H7 (cell line): ENCODE measurements around the gene RAB20. TPM values are rescaled to one million over a fixed set of nuclear protein-coding genes. Genes with fewer than 3 reads are reported as not detected.
"Not testable (repeated sequence)": the region's sequence is repeated elsewhere in the genome, so short reads cannot be mapped to it uniquely, and the experiment has no call there.

ENCODE experiments used
- DNase-seq: peaks from one replicate; pipeline ENCODE4 v3.0.0; 2012
- H3K27me3 ChIP-seq: 2 replicates; pipeline ENCODE4 v1.6.0; 2011; ENCODE audit warnings: mild to moderate bottlenecking, low read length; ENCODE audit not compliant: control insufficient read depth, insufficient read depth
- H3K36me3 ChIP-seq: replicated peaks from 2 replicates; pipeline ENCODE4 v1.5.1; 2011; ENCODE audit warnings: low read length; ENCODE audit not compliant: control insufficient read depth, insufficient read depth
- H3K4me3 ChIP-seq: 2 replicates; pipeline ENCODE4 v1.5.1; 2011; ENCODE audit warnings: low read depth, mild to moderate bottlenecking, control low read depth, low read length, moderate library complexity; ENCODE audit not compliant: insufficient read depth
- total RNA-seq: library from RNA; depleted of rRNA; stranded (reverse); fragments of >200 nt; shearing (Covaris generic); gene quantifications from 2 replicates; pipeline ENCODE4 v1.2.3, GENCODE V29; 2014

The RAB20 gene
- total RNA-seq, 1 experiment from 2014 or later = 20.8 TPM

DNA sequence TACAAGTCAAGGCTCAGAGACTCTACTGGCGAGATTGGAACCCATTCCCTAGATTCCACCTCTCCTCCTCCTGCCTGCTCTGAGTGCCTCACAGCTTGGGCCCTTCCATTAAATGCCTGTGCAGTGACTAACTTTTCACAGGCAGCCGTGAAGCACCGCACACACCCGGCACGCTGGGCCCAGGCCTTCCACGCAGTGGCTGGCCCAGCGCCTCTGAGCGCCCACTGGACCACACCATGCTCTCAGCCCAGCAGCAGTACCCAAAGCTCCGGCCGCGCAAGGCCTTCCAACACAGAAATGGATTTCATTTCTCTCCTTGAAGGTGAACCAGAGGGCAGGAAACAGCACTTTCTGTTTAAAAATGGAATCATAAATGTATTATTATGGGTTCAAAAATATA lies 26.0 kb downstream of the RAB20 start:
- Histone ChIP-seq H3K4me3 (no peak overlapping the region), H3K27me3 (no peaks in the 10 kb centered on the region), H3K36me3 (no peaks in the 10 kb centered on the region; the same call in 1 of the 2 replicates)
- DNase-seq = no peak

DNA sequence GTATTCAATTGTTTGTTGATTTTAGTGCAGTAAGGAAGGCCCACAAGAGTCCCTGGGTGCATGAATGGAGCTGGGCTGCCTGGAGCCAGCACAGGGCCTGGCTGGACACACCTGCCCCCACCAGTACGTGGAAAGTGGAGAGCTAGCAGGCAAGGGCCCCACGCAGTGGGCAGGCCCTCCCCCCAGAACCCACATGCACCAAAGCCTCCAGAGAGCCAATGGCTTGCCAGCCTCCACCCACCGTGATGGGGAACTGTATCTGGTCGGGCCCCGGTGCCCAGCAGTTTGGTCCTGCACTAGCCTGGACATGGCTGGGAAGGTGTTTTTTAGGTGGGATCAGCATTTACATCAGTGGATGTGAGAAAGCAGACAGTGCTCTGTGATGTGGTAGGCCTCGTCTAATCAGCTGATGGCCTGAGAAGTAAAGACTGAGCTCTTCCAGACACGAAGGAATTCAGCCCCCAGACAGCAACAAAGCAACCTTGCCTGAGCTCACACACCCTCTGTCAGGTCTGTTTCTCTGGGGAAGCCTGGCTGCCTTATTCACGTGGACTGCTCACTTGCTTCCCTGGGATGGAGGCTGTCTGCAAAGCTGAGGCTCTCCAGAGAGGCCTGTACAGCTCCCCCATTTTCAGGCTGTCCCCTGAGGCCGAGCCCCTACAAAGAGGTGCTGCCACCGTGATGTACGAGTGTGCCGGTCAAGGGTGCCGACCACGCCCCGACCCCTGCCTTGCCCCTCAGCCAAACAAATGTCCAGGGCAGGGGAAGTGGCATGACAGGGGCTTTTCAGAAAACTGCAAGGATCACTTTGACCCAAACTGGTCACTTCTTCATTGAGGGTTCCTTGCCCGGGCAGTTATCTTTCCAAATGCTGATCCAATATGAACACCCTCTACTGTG lies 27.5 kb downstream of the RAB20 start:
- H3K27me3 ChIP-seq = no peaks in the 10 kb centered on the region
- no peaks in the 10 kb centered on the region; the same call in 1 of the 2 replicates for H3K36me3 ChIP-seq
- no peak overlapping the region for H3K4me3 ChIP-seq
- no peak for DNase-seq

DNA sequence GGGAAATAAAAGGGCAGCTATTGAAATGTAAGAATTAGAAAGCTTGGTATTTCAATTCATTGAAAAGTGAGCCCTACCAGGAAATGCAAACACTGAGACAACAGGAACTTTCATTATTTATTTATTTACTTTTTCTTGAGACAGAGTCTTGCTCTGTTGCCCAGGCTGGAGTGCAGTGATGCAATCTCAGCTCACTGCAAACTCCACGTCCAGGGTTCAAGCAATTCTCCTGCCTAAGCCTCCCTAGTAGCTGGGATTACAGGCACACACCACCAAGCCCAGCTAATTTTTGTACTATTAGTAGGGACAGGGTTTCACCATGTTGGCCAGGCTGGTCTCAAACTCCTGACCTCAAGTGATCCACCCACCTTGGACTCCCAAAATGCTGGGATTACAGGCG lies 29.3 kb downstream of the RAB20 start:
- not testable (repeated sequence) for H3K27me3 ChIP-seq, DNase-seq, H3K4me3 ChIP-seq, H3K36me3 ChIP-seq

DNA sequence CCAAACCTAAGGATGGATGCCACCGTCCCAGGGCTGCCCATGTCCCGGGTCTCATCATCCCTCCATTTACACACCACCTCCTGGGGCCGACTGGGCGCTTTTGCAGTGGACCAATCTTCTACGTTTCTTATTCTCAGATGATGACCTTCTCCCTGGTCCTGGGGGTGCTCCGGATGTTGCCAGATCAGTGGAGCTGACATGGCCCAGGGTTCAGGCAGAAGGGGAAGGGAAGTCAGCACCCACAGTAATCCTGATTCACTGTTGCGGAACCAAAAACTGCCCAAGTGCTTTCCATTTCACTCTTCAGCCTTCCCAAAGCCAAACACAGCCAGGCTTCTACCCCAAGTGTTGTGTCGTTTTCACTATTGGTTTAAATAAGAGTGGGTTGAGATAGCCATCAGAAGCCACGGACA lies 29.8 kb downstream of the RAB20 start:
- DNase-seq = no peak
- no peaks in the 10 kb centered on the region for H3K27me3 ChIP-seq
- H3K4me3 ChIP-seq = no peak overlapping the region
- no peaks in the 10 kb centered on the region; the same call in 1 of the 2 replicates for H3K36me3 ChIP-seq

DNA sequence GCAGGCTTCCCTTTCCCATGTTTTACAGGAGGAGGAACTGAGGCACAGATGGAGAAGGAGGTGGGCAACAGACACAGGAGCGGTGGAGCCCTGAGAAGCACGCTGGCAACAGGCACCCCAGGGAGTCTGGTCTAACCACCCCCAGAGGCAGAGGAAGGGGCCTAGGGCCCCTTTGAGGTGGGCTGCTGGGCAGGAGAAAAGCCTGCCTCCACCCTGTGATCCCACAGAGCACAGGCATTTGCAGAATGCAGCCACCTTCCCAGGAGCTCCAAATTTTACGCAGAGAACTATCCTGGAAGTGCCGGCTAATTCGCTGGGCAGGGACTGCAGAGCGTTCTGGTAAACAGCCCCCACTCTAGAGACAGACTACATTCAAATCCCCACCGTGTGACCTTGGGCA lies 30.4 kb downstream of the RAB20 start:
- Histone ChIP-seq H3K36me3 (no peaks in the 10 kb centered on the region; the same call in 1 of the 2 replicates), H3K27me3 (no peaks in the 10 kb centered on the region), H3K4me3 (no peak overlapping the region)
- DNase-seq = peak; percentile 72

DNA sequence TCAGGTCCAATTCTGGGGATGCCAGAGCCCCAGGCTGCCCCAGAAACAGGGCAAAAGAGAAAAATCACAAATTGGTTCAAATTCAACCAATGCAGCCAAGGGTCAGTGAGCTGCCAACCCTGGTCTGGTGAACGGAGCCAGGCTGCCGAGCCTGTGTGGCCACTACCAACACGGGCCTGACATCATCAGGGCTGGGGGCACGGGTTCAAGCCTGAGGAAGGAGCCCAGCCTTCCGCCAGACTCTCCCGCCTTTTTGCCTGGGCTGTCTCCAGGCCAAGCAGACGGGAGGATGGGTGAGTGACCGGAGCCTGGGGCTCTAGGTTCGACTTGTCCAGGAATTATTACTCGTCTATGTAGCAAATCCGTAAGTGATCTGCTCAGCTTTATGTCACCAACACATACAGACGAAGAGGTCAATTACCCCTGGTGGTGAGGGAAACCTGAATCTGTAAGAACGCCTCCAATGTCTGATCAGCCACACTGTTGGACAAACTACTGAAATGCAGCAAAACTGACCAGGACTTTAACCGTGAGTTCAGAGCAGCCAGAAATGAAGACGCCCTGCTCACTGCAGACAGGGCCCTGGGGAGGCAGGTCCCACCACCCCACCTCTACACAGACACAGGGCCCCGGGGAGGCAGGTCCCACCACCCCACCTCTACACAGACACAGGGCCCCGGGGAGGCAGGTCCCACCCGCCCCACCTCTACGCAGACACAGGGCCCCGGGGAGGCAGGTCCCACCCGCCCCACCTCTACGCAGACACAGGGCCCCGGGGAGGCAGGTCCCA lies 31.8 kb downstream of the RAB20 start:
- Histone ChIP-seq H3K36me3 (no peaks in the 10 kb centered on the region), H3K27me3 (no peaks in the 10 kb centered on the region), H3K4me3 (no peak overlapping the region)
- no peak for DNase-seq

DNA sequence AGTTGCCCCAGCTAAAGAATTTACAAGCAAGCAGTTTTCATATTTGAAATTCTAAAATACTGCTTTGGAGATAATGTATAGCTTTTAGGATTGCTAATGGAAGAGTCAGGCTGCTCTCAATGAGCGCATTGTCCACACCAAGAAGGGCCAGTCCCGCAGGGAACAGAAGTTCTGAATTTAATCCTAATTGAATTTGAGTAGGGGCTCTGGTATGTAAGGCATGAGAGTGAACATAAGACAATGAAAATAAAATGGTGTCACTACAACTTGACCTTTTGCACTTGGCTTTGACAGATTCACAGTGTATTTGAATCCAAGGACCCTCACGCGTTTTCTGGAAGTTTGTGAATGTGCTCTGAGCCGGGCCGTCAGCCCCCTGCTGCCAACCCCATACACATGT lies 32.6 kb downstream of the RAB20 start:
- Histone ChIP-seq H3K27me3 (no peaks in the 10 kb centered on the region), H3K36me3 (no peaks in the 10 kb centered on the region), H3K4me3 (no peak overlapping the region)
- no peak for DNase-seq

DNA sequence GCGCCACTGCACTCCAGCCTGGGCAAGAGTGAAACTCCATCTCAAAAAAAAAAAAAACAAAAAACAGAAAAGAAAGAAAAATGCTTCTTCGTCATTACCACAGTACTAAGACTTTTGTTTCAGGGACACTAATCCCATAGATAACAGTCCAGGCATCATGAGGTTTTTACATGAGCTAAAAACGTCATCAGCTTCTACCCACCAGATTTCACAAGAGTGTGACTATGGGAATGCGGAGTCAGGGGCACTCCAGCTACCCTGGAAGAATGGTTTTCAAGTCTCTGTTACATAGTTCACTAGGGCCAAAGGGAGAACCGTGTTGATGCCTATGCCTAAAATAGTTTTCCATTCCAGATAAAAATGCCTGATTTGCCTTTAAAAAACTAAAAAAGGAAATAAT lies 33.2 kb downstream of the RAB20 start:
- no peaks in the 10 kb centered on the region for H3K36me3 ChIP-seq
- no peak overlapping the region for H3K4me3 ChIP-seq
- no peaks in the 10 kb centered on the region for H3K27me3 ChIP-seq
- no peak for DNase-seq

DNA sequence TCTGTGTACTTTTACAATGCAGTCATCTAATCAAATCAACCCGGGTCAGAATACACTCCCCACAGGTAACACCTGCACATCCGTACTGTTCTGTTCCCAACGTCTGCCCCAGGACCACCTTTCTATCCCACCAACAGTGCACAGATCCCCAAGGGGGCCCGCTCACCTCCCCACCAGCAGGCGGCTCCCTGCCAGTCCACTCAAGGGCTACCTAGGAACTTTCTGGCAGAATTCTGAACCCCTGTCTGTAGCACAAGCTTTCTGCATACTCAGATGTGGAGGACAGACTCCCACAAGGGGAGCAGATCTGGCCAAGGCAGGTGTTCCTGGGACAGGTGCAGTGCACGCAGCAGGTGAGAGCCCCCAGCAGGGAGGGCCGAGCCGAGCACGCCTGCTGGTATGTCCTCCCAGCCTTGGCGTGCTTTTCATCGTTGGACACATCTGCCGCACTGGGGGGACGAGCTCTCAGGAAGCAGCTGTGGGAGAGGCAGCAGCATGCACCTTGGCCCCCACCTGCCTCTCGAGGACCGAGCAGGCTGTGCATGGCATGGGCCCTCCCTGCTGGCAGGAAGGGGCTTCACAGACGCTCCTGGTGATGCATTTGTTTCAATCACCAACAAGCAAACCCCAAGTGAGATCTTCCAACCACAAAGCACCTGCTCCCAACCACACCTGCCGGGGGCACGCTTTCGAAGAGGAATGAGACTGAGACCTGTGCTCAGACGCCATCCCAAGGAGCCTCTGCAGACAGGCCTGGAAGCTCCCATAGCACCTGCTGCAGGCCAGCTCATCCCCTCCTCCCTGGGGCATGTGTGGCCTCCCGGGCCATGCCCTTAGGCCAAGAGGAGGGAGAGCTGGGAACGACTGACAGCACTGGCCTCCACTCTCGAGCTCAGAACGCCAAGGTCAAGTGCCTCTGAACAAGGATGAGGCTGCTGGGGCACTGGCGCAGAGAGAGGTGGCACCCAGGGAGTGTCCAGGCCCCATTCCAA lies 35.9 kb downstream of the RAB20 start:
- Histone ChIP-seq H3K36me3 (peaks cover 1% of the 10 kb centered on the region; the same call in 1 of the 2 replicates), H3K4me3 (no peak overlapping the region), H3K27me3 (no peaks in the 10 kb centered on the region)
- peak; percentile 64 for DNase-seq

DNA sequence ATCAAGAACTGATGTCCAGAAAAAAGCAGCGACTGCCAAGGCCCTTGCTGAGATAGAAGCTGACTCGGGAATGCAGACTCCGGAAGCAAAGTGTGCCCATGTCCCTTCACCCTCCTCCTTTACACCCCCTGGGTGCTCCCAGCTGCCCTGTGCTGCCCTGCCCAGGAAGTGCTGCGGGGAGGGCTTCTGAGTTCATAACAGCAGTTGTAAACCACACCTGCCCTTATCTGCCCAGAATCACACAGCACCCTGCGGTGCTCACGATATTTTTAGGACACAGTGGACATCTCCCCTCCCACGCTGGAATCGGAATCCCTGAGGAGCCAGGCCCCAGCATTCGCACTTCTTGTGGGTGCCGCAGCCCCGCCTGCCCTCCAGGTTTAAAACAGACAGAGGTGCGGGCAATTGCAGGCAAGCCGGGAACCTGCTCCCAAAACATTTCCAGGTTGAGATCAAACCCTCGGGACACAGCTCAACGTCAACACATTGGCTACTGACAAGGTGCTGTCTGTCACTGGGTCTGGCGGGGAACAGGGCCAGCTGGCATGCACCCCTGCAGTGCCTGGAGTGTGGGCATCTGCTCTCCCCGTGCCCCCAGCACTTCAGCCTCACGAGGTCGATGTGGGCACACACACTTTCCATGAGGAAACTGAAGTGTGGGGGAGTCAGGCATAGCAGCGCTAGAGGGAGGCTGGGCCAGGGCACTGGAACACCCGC lies 36.8 kb downstream of the RAB20 start:
- Histone ChIP-seq H3K27me3 (no peaks in the 10 kb centered on the region), H3K36me3 (peaks cover 2% of the 10 kb centered on the region; the same call in 1 of the 2 replicates), H3K4me3 (no peak overlapping the region)
- DNase-seq = no peak

DNA sequence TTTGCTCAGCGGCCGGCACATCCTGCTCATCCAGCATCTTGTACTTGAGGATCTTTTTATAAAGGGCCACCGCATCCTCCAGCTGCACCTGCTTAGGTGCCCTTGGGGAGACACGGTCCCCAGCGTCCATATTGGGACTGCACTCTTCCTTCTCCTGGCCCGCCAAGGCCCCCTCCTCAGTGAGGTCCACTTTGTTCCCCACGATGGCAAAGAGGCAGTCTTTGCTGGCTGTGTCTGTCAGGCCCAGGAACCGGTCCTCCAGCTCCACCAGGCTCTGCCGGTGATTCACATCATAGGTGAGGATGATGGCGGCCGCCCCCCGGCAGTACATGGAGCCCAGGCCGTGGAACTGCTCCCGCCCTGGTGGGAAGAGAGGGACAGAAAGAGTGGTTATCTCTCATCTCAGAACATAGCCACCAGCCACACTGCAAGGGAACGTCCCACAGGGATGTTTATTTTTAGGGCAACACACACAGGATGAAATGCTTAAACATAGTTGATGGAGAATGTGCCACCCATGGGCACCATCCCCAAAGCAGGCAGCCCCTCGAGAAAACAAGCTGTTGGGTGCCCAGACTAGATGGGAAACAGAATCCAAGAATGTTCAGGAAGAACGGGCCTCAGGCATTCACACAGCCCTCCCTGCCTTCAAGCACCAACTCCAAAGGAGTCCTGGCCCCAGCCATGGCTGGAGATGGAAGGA lies 37.5 kb downstream of the RAB20 start:
- DNase-seq = no peak
- Histone ChIP-seq H3K36me3 (peaks cover 2% of the 10 kb centered on the region; the same call in 1 of the 2 replicates), H3K4me3 (no peak overlapping the region), H3K27me3 (no peaks in the 10 kb centered on the region)

DNA sequence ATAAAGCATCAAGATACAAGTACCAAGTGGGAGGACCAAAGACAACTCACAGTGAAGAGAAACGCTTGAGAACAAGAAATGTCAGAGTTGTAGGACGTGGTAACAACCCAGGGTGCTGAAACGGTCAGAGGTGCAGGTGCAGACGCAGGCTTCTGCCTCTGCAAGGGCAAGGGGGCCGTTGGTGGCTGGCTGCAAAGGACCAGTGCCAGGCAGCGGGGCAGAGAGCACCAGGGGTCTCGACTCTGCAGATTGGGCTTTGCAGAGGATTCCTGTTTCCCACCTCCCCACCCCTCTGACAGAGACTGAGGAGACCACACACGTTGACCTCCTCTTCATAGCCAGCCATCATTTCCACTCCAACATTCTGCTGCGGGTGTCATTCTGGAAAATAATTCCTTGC lies 38.3 kb downstream of the RAB20 start:
- no peak for DNase-seq
- peaks cover 2% of the 10 kb centered on the region; the same call in 1 of the 2 replicates for H3K36me3 ChIP-seq
- H3K4me3 ChIP-seq = no peak overlapping the region
- H3K27me3 ChIP-seq = no peaks in the 10 kb centered on the region

DNA sequence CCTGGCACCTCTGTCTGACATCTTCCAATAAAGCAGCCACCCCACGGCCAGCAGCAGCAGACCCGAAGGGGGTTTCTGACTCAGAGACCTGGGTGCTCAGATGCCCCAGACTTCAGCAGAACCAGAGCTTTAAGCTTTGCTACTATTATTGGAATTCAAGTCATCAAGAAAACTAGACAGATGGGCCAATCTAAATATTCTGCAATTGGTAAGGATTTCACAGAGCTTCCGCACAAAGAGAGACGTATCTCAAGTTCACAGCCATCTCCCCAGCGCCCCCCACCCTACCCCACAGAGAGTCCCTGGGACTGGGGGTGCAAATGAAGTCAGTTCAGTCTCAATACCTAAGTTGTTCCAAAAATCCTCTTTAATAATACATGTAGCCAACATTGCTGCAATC lies 38.8 kb downstream of the RAB20 start:
- Histone ChIP-seq H3K27me3 (no peaks in the 10 kb centered on the region), H3K36me3 (peaks cover 2% of the 10 kb centered on the region; the same call in 1 of the 2 replicates), H3K4me3 (no peak overlapping the region)
- DNase-seq = no peak
